ENCODE measurements around the gene NEK9.

NEK9 gene

DNA sequence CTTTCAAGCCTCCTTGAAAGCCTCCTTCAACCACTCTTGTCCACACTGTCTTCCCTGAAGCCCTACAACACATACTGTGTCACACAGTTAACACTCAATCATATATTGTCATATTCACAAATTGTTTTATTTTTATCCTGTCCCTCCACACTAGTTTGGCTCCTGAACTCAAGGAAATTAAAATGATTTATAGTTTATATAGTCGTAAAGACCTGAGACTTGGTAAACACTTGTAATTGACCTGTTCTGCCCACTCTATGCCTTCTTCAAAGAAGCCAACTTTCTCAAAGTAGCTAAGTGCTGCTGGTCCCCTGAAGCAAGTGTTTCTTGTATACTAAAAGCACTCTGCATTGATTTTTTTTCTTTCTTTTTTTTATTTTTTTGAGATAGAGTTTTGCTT lies 15.6 kb upstream of the NEK9 start:
- TF ChIP-seq EZH2phosphoT487 (conservative IDR thresholded peaks at IDR 0.05; ENCODE audit: low read length): no peak
- TF ChIP-seq, protein P1, sequence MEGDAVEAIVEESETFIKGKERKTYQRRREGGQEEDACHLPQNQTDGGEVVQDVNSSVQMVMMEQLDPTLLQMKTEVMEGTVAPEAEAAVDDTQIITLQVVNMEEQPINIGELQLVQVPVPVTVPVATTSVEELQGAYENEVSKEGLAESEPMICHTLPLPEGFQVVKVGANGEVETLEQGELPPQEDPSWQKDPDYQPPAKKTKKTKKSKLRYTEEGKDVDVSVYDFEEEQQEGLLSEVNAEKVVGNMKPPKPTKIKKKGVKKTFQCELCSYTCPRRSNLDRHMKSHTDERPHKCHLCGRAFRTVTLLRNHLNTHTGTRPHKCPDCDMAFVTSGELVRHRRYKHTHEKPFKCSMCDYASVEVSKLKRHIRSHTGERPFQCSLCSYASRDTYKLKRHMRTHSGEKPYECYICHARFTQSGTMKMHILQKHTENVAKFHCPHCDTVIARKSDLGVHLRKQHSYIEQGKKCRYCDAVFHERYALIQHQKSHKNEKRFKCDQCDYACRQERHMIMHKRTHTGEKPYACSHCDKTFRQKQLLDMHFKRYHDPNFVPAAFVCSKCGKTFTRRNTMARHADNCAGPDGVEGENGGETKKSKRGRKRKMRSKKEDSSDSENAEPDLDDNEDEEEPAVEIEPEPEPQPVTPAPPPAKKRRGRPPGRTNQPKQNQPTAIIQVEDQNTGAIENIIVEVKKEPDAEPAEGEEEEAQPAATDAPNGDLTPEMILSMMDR (IDR thresholded peaks at IDR 0.05; ENCODE audit: insufficient read depth, low read length, poor library complexity, severe bottlenecking): no peak
- no peaks in the 10 kb centered on the region; the same call in 1 of the 2 replicates for H4K20me1 ChIP-seq (ENCODE audit: low read depth, low read length)
- H3K27ac ChIP-seq (ENCODE audit: low read depth, low read length): no peak overlapping the region
- H3F3A ChIP-seq (ENCODE audit: insufficient read depth): no peaks in the 10 kb centered on the region; the same call in 1 of the 2 replicates
- H3K9me3 ChIP-seq (ENCODE audit: insufficient read depth, low read length): no peaks in the 10 kb centered on the region
- H3K27me3 ChIP-seq (ENCODE audit: low read length): no peaks in the 10 kb centered on the region
- H2AFZ ChIP-seq (ENCODE audit: low read depth, low read length, severe bottlenecking): no peak overlapping the region
- no peaks in the 10 kb centered on the region for H3K36me3 ChIP-seq (ENCODE audit: low read length)
- H3K9ac ChIP-seq (ENCODE audit: low read length): no peak overlapping the region
- no peaks in the 10 kb centered on the region for H3K9me2 ChIP-seq (replicated peaks; ENCODE audit: insufficient read depth, low read length)
- no peak overlapping the region for H3K4me3 ChIP-seq (ENCODE audit: insufficient read depth, low read length, poor library complexity, severe bottlenecking)
- peaks cover 11% of the 10 kb centered on the region; the same call in 1 of the 2 replicates for H3K79me2 ChIP-seq (ENCODE audit: insufficient read depth, low read length)
- no peak overlapping the region for H3K4me2 ChIP-seq (ENCODE audit: low read depth, low read length, poor library complexity, severe bottlenecking)

DNA sequence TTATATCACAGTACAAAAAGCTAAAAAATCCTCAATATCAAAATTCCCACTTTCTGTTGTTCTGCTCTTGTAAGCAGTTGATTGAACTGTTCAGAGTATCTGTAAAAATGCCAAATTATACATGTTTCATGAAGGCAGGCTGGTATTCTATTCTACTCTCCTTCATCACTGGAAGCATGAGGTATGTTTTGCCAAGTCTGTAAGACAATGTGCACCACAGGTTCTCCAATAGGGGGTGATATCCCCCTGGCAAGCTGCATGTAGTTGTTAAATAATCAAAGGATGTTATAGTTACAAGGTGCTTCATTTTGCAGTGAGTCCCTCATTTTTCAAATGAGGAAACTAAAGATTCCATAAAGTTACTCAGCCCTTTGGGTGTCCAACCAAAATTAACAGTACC lies 15.1 kb upstream of the NEK9 start:
- no peaks in the 10 kb centered on the region for H3K27me3 ChIP-seq (ENCODE audit: low read length)
- no peaks in the 10 kb centered on the region for H3K36me3 ChIP-seq (ENCODE audit: low read length)
- H3K9me3 ChIP-seq (ENCODE audit: insufficient read depth, low read length): no peaks in the 10 kb centered on the region
- TF ChIP-seq, protein P1 (IDR thresholded peaks at IDR 0.05; ENCODE audit: insufficient read depth, low read length, poor library complexity, severe bottlenecking): peak; percentile 23
- TF ChIP-seq EZH2phosphoT487 (conservative IDR thresholded peaks at IDR 0.05; ENCODE audit: low read length): no peak
- no peak overlapping the region for H3K9ac ChIP-seq (ENCODE audit: low read length)
- H2AFZ ChIP-seq (ENCODE audit: low read depth, low read length, severe bottlenecking): no peak overlapping the region
- no peaks in the 10 kb centered on the region; the same call in 1 of the 2 replicates for H3F3A ChIP-seq (ENCODE audit: insufficient read depth)
- no peaks in the 10 kb centered on the region; the same call in 1 of the 2 replicates for H4K20me1 ChIP-seq (ENCODE audit: low read depth, low read length)
- no peak overlapping the region for H3K4me3 ChIP-seq (ENCODE audit: insufficient read depth, low read length, poor library complexity, severe bottlenecking)
- H3K9me2 ChIP-seq (replicated peaks; ENCODE audit: insufficient read depth, low read length): no peaks in the 10 kb centered on the region
- H3K79me2 ChIP-seq (ENCODE audit: insufficient read depth, low read length): peaks cover 11% of the 10 kb centered on the region; the same call in 1 of the 2 replicates
- H3K27ac ChIP-seq (ENCODE audit: low read depth, low read length): no peak overlapping the region
- H3K4me2 ChIP-seq (ENCODE audit: low read depth, low read length, poor library complexity, severe bottlenecking): no peak overlapping the region

DNA sequence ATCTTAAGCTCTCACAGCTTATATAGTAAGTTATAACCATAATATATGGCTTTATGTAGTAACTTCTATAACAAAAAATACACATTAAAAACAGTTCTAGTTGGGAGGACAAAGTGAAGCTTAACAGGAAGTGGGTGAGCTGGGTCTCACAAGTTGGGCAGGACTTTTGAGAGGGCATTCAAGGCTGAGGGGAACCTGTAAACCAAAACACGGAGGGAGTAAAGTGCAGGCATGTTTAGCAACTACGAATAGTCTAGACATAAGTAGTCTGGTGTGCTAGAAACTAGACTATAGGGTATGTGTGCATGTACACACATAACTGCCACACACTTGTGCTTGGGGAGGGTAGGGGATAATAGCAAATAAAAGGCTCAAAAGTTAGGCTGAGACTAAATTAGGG lies 14.2 kb upstream of the NEK9 start:
- H3K27ac ChIP-seq (ENCODE audit: low read depth, low read length): no peak overlapping the region
- no peak overlapping the region for H3K9ac ChIP-seq (ENCODE audit: low read length)

More for the DNA sequence above, 14.2 kb upstream of the NEK9 start:
- no peak overlapping the region for H3K4me3 ChIP-seq (ENCODE audit: insufficient read depth, low read length, poor library complexity, severe bottlenecking)
- peaks cover 6% of the 10 kb centered on the region for H3F3A ChIP-seq (ENCODE audit: insufficient read depth)
- peaks cover 11% of the 10 kb centered on the region; the same call in 1 of the 2 replicates for H3K79me2 ChIP-seq (ENCODE audit: insufficient read depth, low read length)
- TF ChIP-seq, protein P1 (IDR thresholded peaks at IDR 0.05; ENCODE audit: insufficient read depth, low read length, poor library complexity, severe bottlenecking): no peak
- no peak for TF ChIP-seq EZH2phosphoT487 (conservative IDR thresholded peaks at IDR 0.05; ENCODE audit: low read length)
- no peak overlapping the region for H3K4me2 ChIP-seq (ENCODE audit: low read depth, low read length, poor library complexity, severe bottlenecking)
- no peaks in the 10 kb centered on the region for H3K9me3 ChIP-seq (ENCODE audit: insufficient read depth, low read length)
- no peaks in the 10 kb centered on the region for H3K27me3 ChIP-seq (ENCODE audit: low read length)
- no peaks in the 10 kb centered on the region for H3K36me3 ChIP-seq (ENCODE audit: low read length)
- no peaks in the 10 kb centered on the region for H3K9me2 ChIP-seq (replicated peaks; ENCODE audit: insufficient read depth, low read length)
- peaks cover 3% of the 10 kb centered on the region; the same call in 1 of the 2 replicates for H4K20me1 ChIP-seq (ENCODE audit: low read depth, low read length)
- no peak overlapping the region for H2AFZ ChIP-seq (ENCODE audit: low read depth, low read length, severe bottlenecking)

Measured in SU-DHL-6 (cell line).